Esophagus muscularis mucosa (tissue), 3 donors: ENCODE results near the gene TNRC18.

Experiments used
- CTCF ChIP-seq, 3 experiments: fragments of 200-600 bp in 2 of 3; fragments of 450-650 bp in 1 of 3; sonication (generic) in 2 of 3; IDR thresholded peaks; one replicate each; pipeline ENCODE4 v1.5.1; 2017 to 2019; ENCODE audit warnings: antibody characterized with exemption in 3 of 3, mild to moderate bottlenecking in 2 of 3, moderate library complexity in 1 of 3
- POLR2A ChIP-seq: fragments of 450-650 bp; IDR thresholded peaks from one replicate; pipeline ENCODE4 v1.6.1; 2017; ENCODE audit warnings: antibody characterized with exemption, moderate library complexity, mild to moderate bottlenecking, low read depth
- POLR2AphosphoS5 ChIP-seq, 2 donors: sonication (generic); formaldehyde crosslinking; IDR thresholded peaks; one replicate each; pipeline ENCODE4 v1.6.1; 2017; ENCODE audit warnings: antibody characterized with exemption in 2 of 2

DNA sequence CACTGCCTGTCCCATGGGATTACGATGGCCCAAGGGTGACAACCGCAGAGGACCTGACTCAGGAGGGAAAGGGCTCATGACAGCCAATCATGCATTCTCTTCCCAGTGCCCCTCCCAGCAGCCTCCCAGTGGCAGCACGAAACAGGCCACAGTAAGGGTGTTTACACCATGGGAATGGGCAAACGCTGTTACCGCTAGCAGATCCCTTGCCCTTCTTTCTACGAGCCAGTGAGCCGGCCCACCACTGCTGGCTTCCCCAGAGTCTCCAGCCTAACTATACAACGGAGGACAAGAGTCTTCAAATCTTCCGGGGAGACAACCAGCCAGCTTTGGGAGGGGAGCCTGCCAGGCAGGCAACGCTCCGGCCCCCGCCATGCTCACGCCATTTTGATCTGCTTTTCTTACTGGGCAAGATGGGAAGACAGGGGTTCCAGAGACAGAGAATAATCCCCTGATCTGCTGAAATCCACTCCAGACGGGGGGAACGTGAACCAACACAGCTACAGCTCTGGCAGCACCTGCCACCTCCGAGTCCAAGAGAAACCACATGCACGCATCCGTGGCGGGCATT lies 71.1 kb downstream of the TNRC18 start:
- TF ChIP-seq POLR2A (no peak), CTCF (IDR thresholded peaks at IDR 0.05) (no peak), POLR2AphosphoS5 (IDR thresholded peaks at IDR 0.05) (no peak)
